Left cardiac atrium (tissue), 4 donors: Measurements from ENCODE around the gene PPP1R18. TPM values are rescaled to one million over a fixed set of nuclear protein-coding genes. Genes with fewer than 3 reads are reported as not detected.
A peak's percentile ranks its signal among the peaks of the same experiment; 100 is the strongest.

Source experiments
- ATAC-seq, 2 donors: fragments of 200-7000 bp; cut with Tn5 transposase; one replicate each; pipeline ENCODE4 v1.9.1; 2020; ENCODE audit warnings: mild to moderate bottlenecking in 2 of 2, moderate library complexity in 2 of 2
- DNase-seq: peaks from one replicate; pipeline ENCODE4 v3.0.0-alpha.2; 2020
- intact Hi-C, 2 donors: fragments of 100-400 bp; cut with DNase I; formaldehyde crosslinking; loops; one replicate each; pipeline versions ENCODE4 v1.14.1 to v1.15.1; 2022 to 2023
- total RNA-seq, 2 donors: library from RNA; stranded (reverse); fragmentation: NEBNext Ultra II Directional; extraction: Animal tissue kit (Norgen Biotek cat#: 25700); gene quantifications; one replicate each; pipeline ENCODE4 v1.2.1, GENCODE V29; 2021
- donor health status: DM: no; HTN: yes; CAD: no.
- donor health status: DM: no; HTN: yes; CAD: no; lungs with severe emphysema.
- donor health status: DM: yes; HTN: yes; CAD: no.
- donor health status: Dilated cardiomyopathy.

PPP1R18 gene
- total RNA-seq, 2 donors from 2014 or later: 28.0 to 36.8 TPM

DNA sequence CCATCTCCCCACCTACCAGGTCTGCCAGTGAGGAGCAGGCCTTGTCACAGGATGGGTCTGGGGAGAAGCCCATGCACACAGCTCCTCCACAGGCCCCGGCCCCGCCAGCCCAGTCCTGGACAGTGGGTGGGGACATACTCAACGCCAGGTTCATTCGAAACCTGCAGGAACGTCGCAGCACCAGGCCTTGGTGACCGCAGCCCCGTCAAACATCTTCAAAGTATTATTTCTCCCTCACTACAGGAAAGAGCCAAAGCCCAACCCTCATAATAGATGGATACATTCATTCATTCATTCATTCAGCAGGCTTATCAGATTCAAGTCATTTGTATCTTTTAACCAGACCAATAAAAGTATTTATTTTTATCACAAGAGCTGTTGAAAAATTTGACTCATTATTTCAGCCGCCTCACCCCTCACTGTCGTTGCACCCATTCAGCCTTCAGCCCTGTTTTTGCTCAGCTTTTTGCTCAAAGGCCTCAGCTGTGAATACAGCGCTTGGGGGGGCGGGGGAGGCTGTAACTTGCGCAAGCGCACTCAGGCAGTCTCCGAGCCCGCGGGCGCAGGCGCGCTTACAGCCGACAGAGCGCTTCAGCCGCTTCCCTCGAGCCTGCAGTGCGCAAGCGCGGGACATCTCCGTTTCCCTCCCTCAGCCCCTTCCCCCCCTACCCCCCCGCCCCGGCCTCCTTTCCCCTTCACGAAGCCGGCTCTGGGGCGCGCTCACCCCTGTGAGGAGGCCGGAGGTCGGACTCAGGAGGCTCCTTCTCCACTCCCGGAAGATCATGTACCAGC, 39.8 kb downstream of the PPP1R18 start, which contains the start of gene C6orf136:
C6orf136 (plus strand) TSS at position 684 of the 792 bp plus-strand sequence; CDS start at position 783, 99 bp downstream.
- intact Hi-C loops: no loop called here
- DNase-seq (peak; percentile 96), ATAC-seq (peak; percentile 93)

DNA sequence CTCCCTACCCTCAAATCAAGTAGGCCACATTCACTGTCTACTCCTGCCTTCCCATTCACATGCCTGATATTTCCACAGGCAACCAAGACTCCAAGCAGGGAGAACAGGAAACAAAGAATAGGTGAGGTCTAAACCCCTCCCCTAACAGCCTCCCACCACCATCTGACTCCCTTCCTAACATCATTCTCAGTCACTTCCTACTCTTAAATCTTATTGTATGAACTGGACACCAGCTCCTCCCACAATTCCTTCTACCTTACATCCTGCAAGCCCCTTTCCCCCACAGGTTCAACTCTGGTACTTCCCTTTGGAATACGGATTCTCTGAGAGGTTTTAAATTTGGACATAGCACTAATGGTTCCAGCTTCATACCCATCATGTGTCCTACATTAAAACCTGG, 40.5 kb downstream of the PPP1R18 start:
- no peak for ATAC-seq
- DNase-seq: no peak
- intact Hi-C loops: no loop called here

DNA sequence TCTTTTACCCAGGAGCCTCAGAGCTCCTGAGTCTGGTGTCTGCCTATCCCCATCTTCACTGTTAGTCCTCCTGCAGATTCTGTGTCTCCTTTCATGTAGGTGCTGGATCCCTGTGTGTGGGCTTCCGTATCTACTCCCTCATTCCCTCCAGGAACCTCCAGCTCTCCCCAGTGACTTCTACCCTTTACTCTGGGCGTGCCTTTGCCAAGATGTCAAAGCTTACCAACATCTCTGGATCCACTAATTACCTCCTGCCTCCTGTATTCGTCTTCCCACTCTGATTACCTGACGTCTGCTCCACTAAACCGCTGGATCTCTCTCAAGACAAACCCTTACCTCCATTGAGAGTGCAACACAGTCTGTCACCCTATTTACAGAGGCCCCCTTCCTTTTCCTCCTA, 41.7 kb downstream of the PPP1R18 start:
- ATAC-seq: no peak
- intact Hi-C loops: no loop called here

DNA sequence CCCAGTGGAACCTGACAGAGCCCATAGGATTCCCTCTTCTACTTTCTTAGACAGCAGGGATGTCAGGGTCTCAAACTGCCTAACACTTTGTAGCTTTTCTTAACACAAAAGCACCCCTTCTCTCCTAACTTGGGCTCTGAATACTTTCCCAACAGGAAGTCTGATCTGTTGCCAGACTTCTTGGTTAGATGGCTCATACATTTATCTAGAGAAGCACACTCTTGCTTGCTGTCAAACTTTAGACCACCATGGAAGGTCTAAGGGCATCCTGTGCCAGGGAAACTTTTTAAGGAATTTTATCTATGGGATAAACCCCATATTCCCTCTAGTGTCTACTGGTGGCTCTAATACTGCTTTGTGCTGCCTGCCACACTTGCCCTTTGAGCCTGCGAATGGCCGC, 42.8 kb downstream of the PPP1R18 start:
- no peak for DNase-seq
- no peak for ATAC-seq
- intact Hi-C loops: no loop called here

More for the DNA sequence above, 41.7 kb downstream of the PPP1R18 start:
- DNase-seq: no peak

DNA sequence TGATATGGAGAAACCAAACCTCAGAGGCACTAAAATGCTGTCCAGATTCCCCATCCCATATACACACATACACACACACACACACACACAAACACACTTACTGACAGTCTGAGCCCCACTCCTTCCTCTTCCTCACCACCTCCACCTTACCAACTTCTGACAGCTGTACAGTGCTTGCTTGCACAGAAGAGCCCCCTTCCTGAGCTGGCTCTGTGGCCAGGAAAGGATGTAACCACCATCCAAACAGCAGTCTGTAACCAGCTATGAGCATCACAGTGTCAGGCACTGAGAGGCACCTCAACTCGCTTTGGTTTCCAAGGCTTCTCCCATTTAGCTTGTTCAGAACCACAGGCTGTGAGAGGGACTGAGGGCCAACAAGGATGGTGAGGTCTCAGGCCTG, 45.4 kb downstream of the PPP1R18 start:
- intact Hi-C loops: no loop called here
- DNase-seq: no peak
- ATAC-seq: no peak

DNA sequence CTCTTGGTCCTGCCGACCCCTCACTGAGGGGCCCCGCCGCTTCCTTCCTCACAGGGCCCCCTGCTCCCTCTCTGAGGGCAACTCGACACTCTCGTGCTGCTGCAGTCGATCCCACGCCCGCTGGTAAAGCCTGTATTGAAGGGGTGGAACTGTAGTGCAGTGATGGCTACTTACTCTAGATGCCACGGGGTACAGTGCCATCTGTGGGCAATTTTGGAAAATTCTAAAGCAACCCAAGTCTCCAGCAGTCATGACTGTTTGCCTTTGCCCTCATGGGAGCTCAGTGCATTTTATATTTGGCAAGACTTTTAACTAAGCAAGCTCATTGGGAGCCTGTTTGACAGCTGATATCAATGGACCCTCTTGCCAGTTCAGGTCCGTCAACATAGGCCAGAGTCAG, 46.0 kb downstream of the PPP1R18 start:
- DNase-seq (no peak), ATAC-seq (peak in 1 of 2 donors; percentile 36)
- intact Hi-C loops: no loop called here

DNA sequence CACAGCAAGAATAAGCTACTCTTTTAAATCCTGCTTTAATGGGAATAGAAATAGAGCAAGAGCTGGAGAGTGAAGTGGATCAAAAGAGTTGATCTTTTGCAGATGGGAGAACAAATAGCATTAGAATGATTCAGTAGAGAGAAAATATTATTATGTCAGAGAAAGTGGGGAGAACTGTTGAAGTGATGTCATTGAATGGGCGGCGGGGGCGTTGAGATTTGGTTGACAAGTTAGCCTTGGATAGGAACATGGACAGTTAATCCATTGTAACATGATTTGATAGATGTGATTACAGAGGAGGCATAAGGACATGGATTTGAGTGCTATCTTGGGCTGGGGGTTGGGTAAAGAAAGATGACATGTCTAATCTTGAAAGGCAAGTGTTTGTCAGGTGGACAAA, 50.6 kb downstream of the PPP1R18 start:
- no peak for ATAC-seq
- intact Hi-C loops: no loop called here

DNA sequence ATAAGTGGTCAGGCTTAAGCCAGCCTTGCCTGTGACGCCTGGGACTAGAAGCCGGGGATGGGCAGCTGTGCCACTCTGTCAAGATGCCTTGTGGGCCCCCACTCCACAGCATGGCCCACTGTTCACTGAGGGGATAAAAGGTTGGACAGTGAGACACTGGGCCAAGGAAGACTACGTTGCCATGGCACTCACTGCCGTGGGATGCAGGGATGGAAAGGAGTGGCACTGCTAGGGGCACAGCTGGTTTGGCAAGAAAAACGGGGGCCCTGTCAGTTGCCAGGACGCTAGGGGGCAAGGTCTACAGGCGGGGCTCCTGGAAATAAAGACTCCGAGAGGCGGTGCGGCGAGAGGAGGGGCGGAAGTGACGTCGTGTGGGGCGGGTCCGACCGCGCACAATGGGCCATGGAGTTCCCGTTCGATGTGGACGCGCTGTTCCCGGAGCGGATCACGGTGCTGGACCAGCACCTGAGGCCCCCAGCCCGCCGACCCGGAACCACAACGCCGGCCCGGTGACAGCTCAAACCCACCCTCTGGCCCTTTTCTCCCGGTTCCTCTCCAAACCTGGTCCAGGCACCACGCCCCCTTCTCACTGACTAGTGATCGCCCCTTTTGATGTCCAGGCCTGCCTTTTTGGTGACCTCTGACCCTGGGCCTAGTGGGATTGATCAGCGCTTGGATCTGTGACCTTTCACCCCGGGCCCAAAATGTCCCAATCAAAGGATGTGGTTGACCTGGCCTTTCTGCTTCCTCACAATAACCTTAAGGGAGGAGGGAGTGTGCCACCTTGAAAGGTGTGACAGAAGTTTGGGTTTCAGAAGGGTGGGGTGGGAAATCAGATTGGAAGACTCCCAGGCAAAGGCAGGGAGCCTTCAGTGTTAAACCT, 59.7 kb downstream of the PPP1R18 start, which contains the start of gene ATAT1:
ATAT1 (plus strand) TSS at position 391 of the 883 bp plus-strand sequence.
- ATAC-seq (peak; percentile 97 to 99), DNase-seq (peak; percentile 92)
- intact Hi-C loops: loop anchor here in 1 of 2 donors (5.0 to 10.0 kb wide), 2 partner anchors 46 to 98 kb away; partner anchors contain the start of genes DHX16 and TUBB

More for the DNA sequence above, 50.6 kb downstream of the PPP1R18 start:
- DNase-seq: no peak

Other genes with a start within 250 kb of the PPP1R18 start
- 100 to 1,000 TPM; 210 to 242 TPM for gene HLA-E, start 197.1 kb downstream of the PPP1R18 start, total RNA-seq
- 10 to 100 TPM; 25.7 to 32.1 TPM for gene GNL1, start 130.2 kb downstream of the PPP1R18 start, total RNA-seq
- 1 to 10 TPM; 4.6 to 5.4 TPM for gene PRR3, start 129.3 kb downstream of the PPP1R18 start, total RNA-seq
- gene ABCF1, start 115.2 kb downstream of the PPP1R18 start, total RNA-seq: 10 to 100 TPM; 30.7 to 45.9 TPM
- gene PPP1R10, start 69.4 kb downstream of the PPP1R18 start, total RNA-seq: 10 to 100 TPM; 37.3 to 42.1 TPM
- 10 to 100 TPM; 71.1 to 74.7 TPM for gene MRPS18B, start 68.8 kb downstream of the PPP1R18 start, total RNA-seq
- gene ATAT1, start 59.8 kb downstream of the PPP1R18 start, total RNA-seq: 1 to 10 TPM; 2.7 to 3.8 TPM
- gene C6orf136, start 39.5 kb downstream of the PPP1R18 start, total RNA-seq: 10 to 100 TPM; 30.1 to 39.3 TPM
- 10 to 100 TPM; 17.6 to 18.6 TPM for gene DHX16, start 13.6 kb downstream of the PPP1R18 start, total RNA-seq
- gene NRM, start 4.3 kb upstream of the PPP1R18 start, total RNA-seq: 1 to 10 TPM; 5.3 to 6.3 TPM
- gene MDC1, start 30.6 kb upstream of the PPP1R18 start, total RNA-seq: 10 to 100 TPM; 19.1 to 25.6 TPM
- gene TUBB, start 33.7 kb upstream of the PPP1R18 start, total RNA-seq: 100 to 1,000 TPM; 276 to 303 TPM
- 100 to 1,000 TPM; 170 to 179 TPM for gene FLOT1, start 56.0 kb upstream of the PPP1R18 start, total RNA-seq
- 10 to 100 TPM; 23.0 to 81.5 TPM for gene IER3, start 57.9 kb upstream of the PPP1R18 start, total RNA-seq
- 10 to 100 TPM; 58.4 to 60.2 TPM for gene DDR1, start 197.9 kb upstream of the PPP1R18 start, total RNA-seq
- 10 to 100 TPM; 24.4 to 25.3 TPM for gene GTF2H4, start 221.6 kb upstream of the PPP1R18 start, total RNA-seq
- 10 to 100 TPM; 14.0 to 18.7 TPM for gene VARS2, start 227.6 kb upstream of the PPP1R18 start, total RNA-seq
- gene SFTA2, start 245.5 kb upstream of the PPP1R18 start, total RNA-seq: not detected